HepG2 (cell line): Measurements from ENCODE around the gene TMEM59. TPM values are rescaled to one million over a fixed set of nuclear protein-coding genes. Genes with fewer than 3 reads are reported as not detected.

Experiments
- CREM ChIP-seq, 2 experiments: sonication (generic) in 1 of 2; formaldehyde crosslinking in 1 of 2; IDR thresholded peaks; 2 replicates each; pipeline versions ENCODE4 v1.4.0 to v1.6.1; 2016 to 2020; ENCODE audit warnings: antibody characterized with exemption in 1 of 2, mild to moderate bottlenecking in 1 of 2, missing genetic modification reagents in 1 of 2
- DMAP1 ChIP-seq: IDR thresholded peaks from 2 replicates; pipeline ENCODE4 v1.6.1; 2016
- DPF2 ChIP-seq: sonication (generic); formaldehyde crosslinking; IDR thresholded peaks from 2 replicates; pipeline ENCODE4 v1.4.0; 2020; ENCODE audit warnings: mild to moderate bottlenecking, low read depth, missing genetic modification reagents, borderline replicate concordance
- ELF3 ChIP-seq: IDR thresholded peaks from 2 replicates; pipeline ENCODE4 v1.6.1; 2016; ENCODE audit warnings: missing genetic modification reagents, missing compliant biosample characterization
- FOXA3 ChIP-seq: IDR thresholded peaks from 2 replicates; pipeline ENCODE4 v1.6.1; 2016; ENCODE audit warnings: missing genetic modification reagents, missing compliant biosample characterization
- FOXC1 ChIP-seq: sonication (generic); formaldehyde crosslinking; IDR thresholded peaks from 2 replicates; pipeline ENCODE4 v1.8.0; 2022; ENCODE audit warnings: mild to moderate bottlenecking, missing genetic modification reagents, borderline replicate concordance
- FOXP4 ChIP-seq: sonication (generic); formaldehyde crosslinking; IDR thresholded peaks from 2 replicates; pipeline ENCODE4 v1.4.0; 2020; ENCODE audit warnings: missing genetic modification reagents
- HCFC1 ChIP-seq: fragments of 150-350 bp; IDR thresholded peaks from 2 replicates; pipeline ENCODE4 v1.6.1; 2014; ENCODE audit warnings: low read depth, low read length
- HNF1B ChIP-seq: sonication (generic); formaldehyde crosslinking; IDR thresholded peaks from 2 replicates; pipeline ENCODE4 v1.5.1; 2020; ENCODE audit warnings: mild to moderate bottlenecking, moderate library complexity, missing genetic modification reagents
- KDM5B ChIP-seq: sonication (generic); formaldehyde crosslinking; IDR thresholded peaks from 2 replicates; pipeline ENCODE4 v1.4.0; 2020; ENCODE audit warnings: missing genetic modification reagents, mild to moderate bottlenecking, borderline replicate concordance
- NFATC3 ChIP-seq: sonication (generic); formaldehyde crosslinking; IDR thresholded peaks from 2 replicates; pipeline ENCODE4 v1.5.1; 2020; ENCODE audit warnings: mild to moderate bottlenecking, missing genetic modification reagents
- NR2F1 ChIP-seq, 2 experiments: fragments of 450-650 bp in 1 of 2; formaldehyde crosslinking in 1 of 2; IDR thresholded peaks; 2 replicates each; pipeline versions ENCODE4 v1.5.0 to v1.6.1; 2016 to 2020; ENCODE audit warnings: mild to moderate bottlenecking in 1 of 2, missing compliant biosample characterization in 1 of 2, missing genetic modification reagents in 1 of 2, moderate library complexity in 1 of 2
- NR2F6 ChIP-seq, 2 experiments: IDR thresholded peaks; 2 replicates each; pipeline ENCODE4 v1.6.1; 2016; ENCODE audit warnings: antibody characterized with exemption in 1 of 2, mild to moderate bottlenecking in 1 of 2
- PAXIP1 ChIP-seq: sonication (generic); formaldehyde crosslinking; conservative IDR thresholded peaks from 2 replicates; pipeline ENCODE4 v1.4.0; 2020; ENCODE audit warnings: mild to moderate bottlenecking, missing genetic modification reagents, moderate library complexity
- RXRA ChIP-seq: sonication (generic); formaldehyde crosslinking; IDR thresholded peaks from 2 replicates; pipeline ENCODE4 v1.5.1; 2020; ENCODE audit warnings: missing genetic modification reagents
- ZNF317 ChIP-seq: sonication (generic); formaldehyde crosslinking; IDR thresholded peaks from 2 replicates; pipeline ENCODE4 v1.5.0; 2020; ENCODE audit warnings: mild to moderate bottlenecking, missing genetic modification reagents
- ZNF331 ChIP-seq: sonication (generic); formaldehyde crosslinking; IDR thresholded peaks from 2 replicates; pipeline ENCODE4 v1.4.0; 2020; ENCODE audit warnings: missing genetic modification reagents
- ZNF563 ChIP-seq: sonication (generic); formaldehyde crosslinking; IDR thresholded peaks from 2 replicates; pipeline ENCODE4 v1.8.0; 2022; ENCODE audit warnings: mild to moderate bottlenecking, moderate library complexity, missing genetic modification reagents
- ZNF644 ChIP-seq: IDR thresholded peaks from 2 replicates; pipeline ENCODE4 v1.6.1; 2016; ENCODE audit warnings: low read depth
- ZNF713 ChIP-seq: sonication (generic); formaldehyde crosslinking; IDR thresholded peaks from 2 replicates; pipeline ENCODE4 v1.4.0; 2020; ENCODE audit warnings: mild to moderate bottlenecking, missing genetic modification reagents
- polyA plus RNA-seq, 8 experiments: library from polyadenylated mRNA; depleted of rRNA in 3 of 8; stranded (reverse) in 7 of 8; unstranded in 1 of 8; fragments of >200 nt; fragmentation: Illumina TruSeq in 4 of 8; extraction: Trizol in 4 of 8; gene quantifications; 2 replicates each; pipeline versions ENCODE4 v1.2.1 to v1.2.3, GENCODE V29; 2011 to 2016; ENCODE audit warnings: low read depth in 4 of 8, missing spikeins in 1 of 8, mixed read lengths in 1 of 8; ENCODE audit not compliant: insufficient read depth in 1 of 8
- total RNA-seq, 5 experiments: library from RNA; depleted of rRNA; stranded (reverse); fragments of >200 nt; fragmentation: Illumina TruSeq; extraction: Trizol; gene quantifications; 2 replicates each; pipeline ENCODE4 v1.2.3, GENCODE V29; 2016; ENCODE audit warnings: low read depth in 1 of 5

TMEM59 gene
- total and polyA plus RNA-seq, 2 of the 13 experiments (the other 11 are each of a cell fraction or from before 2014, with no cell fraction given), result 147 to 363 TPM

- TF ChIP-seq FOXP4 (CRISPR knock-in tag) (peak; percentile 71), ZNF563 (CRISPR knock-in tag) (no peak), FOXC1 (CRISPR knock-in tag) (no peak), FOXA3 (CRISPR knock-in tag) (peak; percentile 72), ZNF317 (CRISPR knock-in tag) (no peak), KDM5B (no peak), HNF1B (CRISPR knock-in tag) (peak; percentile 95), DMAP1 (peak; percentile 33; the same call in 1 of the 2 replicates), ELF3 (peak; percentile 93), NFATC3 (CRISPR knock-in tag) (no peak), ZNF713 (CRISPR knock-in tag) (no peak), CREM (IDR thresholded peaks at IDR 0.05) (peak; percentile 51; the same call in 1 of the 2 replicates), CREM (CRISPR knock-in tag; IDR thresholded peaks at IDR 0.05) (no peak), PAXIP1 (CRISPR knock-in tag) (peak; percentile 92), ZNF644 (peak; percentile 3; the same call in 1 of the 2 replicates), RXRA (peak; percentile 43; the same call in 1 of the 2 replicates), ZNF331 (CRISPR knock-in tag) (no peak), HCFC1 (no peak), NR2F1 (CRISPR knock-in tag; IDR thresholded peaks at IDR 0.05) (peak; percentile 56; a peak in 3 of 4 replicates), NR2F6 (IDR thresholded peaks at IDR 0.05) (peak; percentile 86), NR2F6 (CRISPR knock-in tag; IDR thresholded peaks at IDR 0.05) (peak; percentile 84), DPF2 (peak; percentile 69)
Measured at GRCh38 chr1:54080598-54081049, 27.6 kb upstream of the TMEM59 start (continued).
